Lower lobe of right lung (tissue), 2 donors: Measurements from ENCODE around the gene BCAR3. TPM values are rescaled to one million over a fixed set of nuclear protein-coding genes. Genes with fewer than 3 reads are reported as not detected.

ENCODE experiments used
- ATAC-seq, 2 donors: fragments of 200-7000 bp; cut with Tn5 transposase; one replicate each; pipeline ENCODE4 v1.9.1; 2020 to 2022; ENCODE audit warnings: mild to moderate bottlenecking in 2 of 2, moderate library complexity in 2 of 2
- DNase-seq: peaks from one replicate; pipeline ENCODE4 v3.0.0-alpha.2; 2020
- H3K27ac ChIP-seq: fragments of 200-600 bp; one replicate; pipeline ENCODE4 v1.8.0; 2022
- H3K27me3 ChIP-seq: fragments of 200-600 bp; one replicate; pipeline ENCODE4 v1.8.0; 2022; ENCODE audit warnings: low read depth
- H3K36me3 ChIP-seq: fragments of 200-600 bp; one replicate; pipeline ENCODE4 v1.8.0; 2022; ENCODE audit warnings: mild to moderate bottlenecking
- H3K4me1 ChIP-seq: fragments of 200-600 bp; one replicate; pipeline ENCODE4 v1.8.0; 2022
- H3K4me3 ChIP-seq: fragments of 200-600 bp; one replicate; pipeline ENCODE4 v1.8.0; 2022; ENCODE audit warnings: mild to moderate bottlenecking
- H3K9me3 ChIP-seq: fragments of 200-600 bp; one replicate; pipeline ENCODE4 v1.8.0; 2022
- intact Hi-C: fragments of 100-400 bp; cut with DNase I; formaldehyde crosslinking; loops from one replicate; pipeline ENCODE4 v1.11.0; 2022
- total RNA-seq: library from RNA; stranded (reverse); fragmentation: NEBNext Ultra II Directional; extraction: Animal tissue kit (Norgen Biotek cat#: 25700); gene quantifications from one replicate; pipeline ENCODE4 v1.2.1, GENCODE V29; 2021
- TF ChIP-seq, protein P1 (sequence below): fragments of 200-600 bp; IDR thresholded peaks from one replicate; pipeline ENCODE4 v1.8.0; 2022; ENCODE audit warnings: antibody characterized with exemption, mild to moderate bottlenecking
- donor health status: DM: no; HTN: yes; CAD: no; lungs with severe emphysema.

BCAR3 gene
- total RNA-seq, 1 donor from 2014 or later: 24.9 TPM

DNA sequence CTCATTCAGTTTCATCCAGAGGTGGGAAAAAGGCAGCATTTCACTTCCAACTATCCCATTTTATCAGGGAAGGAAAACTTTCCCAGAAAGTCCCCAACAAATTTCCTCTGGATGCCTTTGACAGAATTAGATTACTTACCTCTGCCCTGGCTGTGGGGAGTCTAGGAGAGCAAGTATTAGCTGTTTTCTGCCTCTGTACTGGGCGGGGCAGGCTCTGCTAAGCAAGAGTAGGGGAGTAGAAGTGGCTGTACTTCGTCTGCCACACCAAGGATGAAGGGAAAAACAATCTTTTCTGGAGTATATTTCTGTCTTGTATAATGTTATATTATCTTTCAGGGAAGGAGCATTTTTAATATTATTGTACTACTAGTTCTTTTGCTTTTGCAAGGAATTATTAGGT is 155.2 kb downstream of the BCAR3 start:
- Histone ChIP-seq H3K27me3 (no peaks in the 10 kb centered on the region), H3K36me3 (peaks cover 8% of the 10 kb centered on the region), H3K27ac (no peak overlapping the region), H3K9me3 (no peaks in the 10 kb centered on the region), H3K4me3 (no peak overlapping the region), H3K4me1 (no peaks in the 10 kb centered on the region)
- no peak for ATAC-seq
- intact Hi-C loops: no loop called here
- TF ChIP-seq, protein P1, sequence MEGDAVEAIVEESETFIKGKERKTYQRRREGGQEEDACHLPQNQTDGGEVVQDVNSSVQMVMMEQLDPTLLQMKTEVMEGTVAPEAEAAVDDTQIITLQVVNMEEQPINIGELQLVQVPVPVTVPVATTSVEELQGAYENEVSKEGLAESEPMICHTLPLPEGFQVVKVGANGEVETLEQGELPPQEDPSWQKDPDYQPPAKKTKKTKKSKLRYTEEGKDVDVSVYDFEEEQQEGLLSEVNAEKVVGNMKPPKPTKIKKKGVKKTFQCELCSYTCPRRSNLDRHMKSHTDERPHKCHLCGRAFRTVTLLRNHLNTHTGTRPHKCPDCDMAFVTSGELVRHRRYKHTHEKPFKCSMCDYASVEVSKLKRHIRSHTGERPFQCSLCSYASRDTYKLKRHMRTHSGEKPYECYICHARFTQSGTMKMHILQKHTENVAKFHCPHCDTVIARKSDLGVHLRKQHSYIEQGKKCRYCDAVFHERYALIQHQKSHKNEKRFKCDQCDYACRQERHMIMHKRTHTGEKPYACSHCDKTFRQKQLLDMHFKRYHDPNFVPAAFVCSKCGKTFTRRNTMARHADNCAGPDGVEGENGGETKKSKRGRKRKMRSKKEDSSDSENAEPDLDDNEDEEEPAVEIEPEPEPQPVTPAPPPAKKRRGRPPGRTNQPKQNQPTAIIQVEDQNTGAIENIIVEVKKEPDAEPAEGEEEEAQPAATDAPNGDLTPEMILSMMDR: no peak
- DNase-seq: no peak

DNA sequence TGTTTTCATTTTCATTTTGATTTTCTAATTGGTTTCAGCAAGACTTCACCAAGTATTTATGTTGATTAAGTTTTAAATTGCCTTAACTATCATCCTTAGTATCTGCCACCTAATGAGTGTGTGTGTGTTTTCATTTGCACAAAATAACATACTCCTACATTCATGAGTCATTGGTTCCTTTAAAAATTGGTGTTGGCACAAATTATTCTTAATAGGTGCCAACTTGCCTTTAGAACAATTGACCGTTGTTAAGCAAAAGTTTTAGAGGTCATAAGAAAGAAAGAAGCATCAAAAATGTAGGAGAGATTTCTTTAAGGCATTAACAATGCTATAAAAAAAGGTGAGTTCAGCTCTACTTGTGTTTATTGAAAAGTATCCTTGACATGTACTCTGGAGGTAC is 156.2 kb downstream of the BCAR3 start:
- Histone ChIP-seq H3K36me3 (peaks cover 8% of the 10 kb centered on the region), H3K27ac (no peak overlapping the region), H3K27me3 (no peaks in the 10 kb centered on the region), H3K4me3 (no peak overlapping the region), H3K4me1 (no peaks in the 10 kb centered on the region), H3K9me3 (no peaks in the 10 kb centered on the region)
- TF ChIP-seq, protein P1: no peak
- ATAC-seq: no peak
- intact Hi-C loops: no loop called here
- no peak for DNase-seq

- H3K36me3 ChIP-seq: no peaks in the 10 kb centered on the region
- no peak for ATAC-seq
- H3K27ac ChIP-seq: no peak overlapping the region
- no peak overlapping the region for H3K4me3 ChIP-seq
- intact Hi-C loops: no loop called here
- no peaks in the 10 kb centered on the region for H3K27me3 ChIP-seq
- TF ChIP-seq, protein P1: no peak
- DNase-seq: no peak
- no peaks in the 10 kb centered on the region for H3K9me3 ChIP-seq
- H3K4me1 ChIP-seq: no peaks in the 10 kb centered on the region
Observed at GRCh38 chr1:93522721-93523120, 158.9 kb downstream of the BCAR3 start.

DNA sequence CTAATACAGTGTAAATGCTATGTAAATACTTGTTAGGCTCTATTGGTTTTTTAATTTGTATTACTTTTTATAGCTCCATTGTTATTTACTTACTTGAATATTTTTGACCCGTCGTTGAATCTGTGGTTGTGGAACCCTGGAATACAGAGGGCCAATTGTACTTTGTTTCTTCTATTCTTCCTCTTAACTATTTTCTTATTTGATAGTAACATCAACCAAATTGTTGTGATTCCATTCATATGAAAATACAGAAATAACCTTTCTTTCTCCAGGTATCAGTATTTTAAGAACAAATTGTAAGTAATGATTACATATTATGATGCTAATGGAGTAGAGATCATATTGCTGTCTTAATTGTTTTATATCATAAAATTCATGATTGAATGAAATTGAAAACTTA is 160.0 kb downstream of the BCAR3 start:
- Histone ChIP-seq H3K27me3 (no peaks in the 10 kb centered on the region), H3K9me3 (no peaks in the 10 kb centered on the region), H3K27ac (no peak overlapping the region), H3K36me3 (no peaks in the 10 kb centered on the region), H3K4me3 (no peak overlapping the region), H3K4me1 (no peaks in the 10 kb centered on the region)
- DNase-seq (no peak), ATAC-seq (no peak)
- TF ChIP-seq, protein P1: no peak
- intact Hi-C loops: no loop called here

- no peaks in the 10 kb centered on the region for H3K27me3 ChIP-seq
- H3K9me3 ChIP-seq: no peaks in the 10 kb centered on the region
- no peak for DNase-seq
- H3K4me3 ChIP-seq: no peak overlapping the region
- no peaks in the 10 kb centered on the region for H3K36me3 ChIP-seq
- TF ChIP-seq, protein P1: no peak
- peak in 1 of 2 donors; percentile 62 for ATAC-seq
- intact Hi-C loops: no loop called here
- no peaks in the 10 kb centered on the region for H3K4me1 ChIP-seq
- H3K27ac ChIP-seq: no peak overlapping the region
Observed at GRCh38 chr1:93519199-93519829, 162.3 kb downstream of the BCAR3 start.

GRCh38 chr1:93518516-93518915 is 163.1 kb downstream of the BCAR3 start:
- DNase-seq: no peak
- TF ChIP-seq, protein P1: no peak
- H3K4me1 ChIP-seq: no peaks in the 10 kb centered on the region
- no peaks in the 10 kb centered on the region for H3K27me3 ChIP-seq
- H3K4me3 ChIP-seq: no peak overlapping the region
- no peak for ATAC-seq
- intact Hi-C loops: no loop called here
- no peak overlapping the region for H3K27ac ChIP-seq
- no peaks in the 10 kb centered on the region for H3K9me3 ChIP-seq
- no peaks in the 10 kb centered on the region for H3K36me3 ChIP-seq
